Nephron progenitor cell (in vitro differentiated cells): ENCODE data around the gene SPTLC2.

ENCODE experiments used
- DNase-seq: peaks from one replicate; pipeline ENCODE4 v3.0.0; 2021
- H3K27ac Mint-ChIP-seq: 2 replicates; pipeline ENCODE4 v1.8.0; 2021; ENCODE audit warnings: mild to moderate bottlenecking, moderate library complexity, mixed read lengths
- H3K27me3 Mint-ChIP-seq: 2 replicates; pipeline ENCODE4 v1.8.0; 2021; ENCODE audit warnings: mild to moderate bottlenecking, low read depth, mixed read lengths; ENCODE audit not compliant: poor library complexity
- H3K36me3 Mint-ChIP-seq: 2 replicates; pipeline ENCODE4 v1.8.0; 2021; ENCODE audit warnings: low read depth, mixed read lengths
- H3K4me1 Mint-ChIP-seq: 2 replicates; pipeline ENCODE4 v1.8.0; 2021; ENCODE audit warnings: mixed read lengths
- H3K4me3 Mint-ChIP-seq: 2 replicates; pipeline ENCODE4 v1.8.0; 2021; ENCODE audit warnings: mild to moderate bottlenecking, moderate library complexity, mixed read lengths
- H3K9me3 Mint-ChIP-seq: 2 replicates; pipeline ENCODE4 v1.8.0; 2021; ENCODE audit warnings: mild to moderate bottlenecking, moderate library complexity, mixed read lengths
- CTCF ChIP-seq: fragments of 200-600 bp; sonication (generic); IDR thresholded peaks from 2 replicates; pipeline ENCODE4 v1.5.0; 2021; ENCODE audit warnings: antibody characterized with exemption

Gene SPTLC2

GRCh38 chr14:77579780-77580179 lies 36.7 kb downstream of the SPTLC2 start:
- Mint-ChIP-seq H3K9me3 (no peaks in the 10 kb centered on the region), H3K36me3 (peaks cover 21% of the 10 kb centered on the region), H3K4me1 (peaks cover 10% of the 10 kb centered on the region), H3K27ac (peak overlapping the region; percentile 73), H3K27me3 (no peaks in the 10 kb centered on the region), H3K4me3 (no peak overlapping the region)
- no peak for TF ChIP-seq CTCF
- DNase-seq = no peak

GRCh38 chr14:77579065-77579464 lies 37.4 kb downstream of the SPTLC2 start:
- no peak for DNase-seq
- H3K27ac Mint-ChIP-seq = no peak overlapping the region
- TF ChIP-seq CTCF = no peak
- no peak overlapping the region for H3K4me3 Mint-ChIP-seq
- H3K4me1 Mint-ChIP-seq = peaks cover 6% of the 10 kb centered on the region
- peaks cover 28% of the 10 kb centered on the region for H3K36me3 Mint-ChIP-seq
- no peaks in the 10 kb centered on the region for H3K27me3 Mint-ChIP-seq
- no peaks in the 10 kb centered on the region for H3K9me3 Mint-ChIP-seq

- no peak for TF ChIP-seq CTCF
- Mint-ChIP-seq H3K36me3 (peaks cover 46% of the 10 kb centered on the region), H3K4me3 (no peak overlapping the region), H3K27ac (no peak overlapping the region), H3K27me3 (no peaks in the 10 kb centered on the region), H3K4me1 (peaks cover 12% of the 10 kb centered on the region), H3K9me3 (no peaks in the 10 kb centered on the region)
- no peak for DNase-seq
Observed at GRCh38 chr14:77574446-77575115, 41.9 kb downstream of the SPTLC2 start.

- DNase-seq = no peak
- no peaks in the 10 kb centered on the region for H3K9me3 Mint-ChIP-seq
- peaks cover 12% of the 10 kb centered on the region for H3K4me1 Mint-ChIP-seq
- no peak overlapping the region for H3K4me3 Mint-ChIP-seq
- no peak for TF ChIP-seq CTCF
- no peak overlapping the region for H3K27ac Mint-ChIP-seq
- H3K27me3 Mint-ChIP-seq = no peaks in the 10 kb centered on the region
- peaks cover 46% of the 10 kb centered on the region for H3K36me3 Mint-ChIP-seq
Observed at GRCh38 chr14:77573964-77574363, 42.5 kb downstream of the SPTLC2 start.

- H3K36me3 Mint-ChIP-seq = peaks cover 54% of the 10 kb centered on the region
- H3K27me3 Mint-ChIP-seq = no peaks in the 10 kb centered on the region
- H3K4me3 Mint-ChIP-seq = no peak overlapping the region
- no peaks in the 10 kb centered on the region for H3K9me3 Mint-ChIP-seq
- no peak for TF ChIP-seq CTCF
- DNase-seq = no peak
- H3K4me1 Mint-ChIP-seq = peaks cover 12% of the 10 kb centered on the region
- H3K27ac Mint-ChIP-seq = peak overlapping the region; percentile 53
Observed at GRCh38 chr14:77570706-77571268, 45.6 kb downstream of the SPTLC2 start.

GRCh38 chr14:77565994-77566305 lies 50.5 kb downstream of the SPTLC2 start:
- Mint-ChIP-seq H3K27me3 (no peaks in the 10 kb centered on the region), H3K4me1 (peaks cover 20% of the 10 kb centered on the region), H3K9me3 (no peaks in the 10 kb centered on the region), H3K27ac (peak overlapping the region; percentile 29), H3K36me3 (peaks cover 46% of the 10 kb centered on the region), H3K4me3 (no peak overlapping the region)
- no peak for TF ChIP-seq CTCF
- no peak for DNase-seq
